Right renal pelvis (tissue), 4 donors: Measurements from ENCODE around the gene SDC1. TPM values are rescaled to one million over a fixed set of nuclear protein-coding genes. Genes with fewer than 3 reads are reported as not detected.

Experiments used
- DNase-seq, 4 donors: peaks; one replicate each; pipeline ENCODE4 v3.0.0-alpha.2; 2013; ENCODE audit warnings: low read depth in 4 of 4, low spot score in 3 of 4, missing footprints in 1 of 4
- polyA plus RNA-seq, 4 donors: library from polyadenylated mRNA; unstranded; fragments of 120-200 nt; gene quantifications; one replicate each; pipeline ENCODE4 v1.2.1, GENCODE V29; 2013; ENCODE audit not compliant: insufficient read length in 4 of 4

SDC1 gene
- polyA plus RNA-seq, 4 donors: 23.2 to 36.1 (median 26.1) TPM

DNA sequence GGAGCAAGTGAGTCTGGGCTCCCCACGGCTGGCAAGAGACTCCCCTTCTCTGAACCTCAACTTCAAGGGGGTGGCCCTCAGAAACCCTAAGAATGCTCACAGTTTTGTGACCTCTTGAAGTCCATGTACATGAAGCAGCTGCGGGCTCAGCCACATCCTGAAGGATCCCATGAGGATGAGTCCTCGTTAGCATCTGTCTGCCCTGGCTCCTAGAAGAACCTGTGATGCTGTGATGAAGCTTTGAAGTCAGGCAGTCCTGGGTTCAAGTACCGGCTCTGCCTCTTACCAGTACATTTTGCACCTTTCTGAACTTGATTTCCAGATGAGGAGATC is 38.1 kb downstream of the SDC1 start:
- no peak for DNase-seq

DNA sequence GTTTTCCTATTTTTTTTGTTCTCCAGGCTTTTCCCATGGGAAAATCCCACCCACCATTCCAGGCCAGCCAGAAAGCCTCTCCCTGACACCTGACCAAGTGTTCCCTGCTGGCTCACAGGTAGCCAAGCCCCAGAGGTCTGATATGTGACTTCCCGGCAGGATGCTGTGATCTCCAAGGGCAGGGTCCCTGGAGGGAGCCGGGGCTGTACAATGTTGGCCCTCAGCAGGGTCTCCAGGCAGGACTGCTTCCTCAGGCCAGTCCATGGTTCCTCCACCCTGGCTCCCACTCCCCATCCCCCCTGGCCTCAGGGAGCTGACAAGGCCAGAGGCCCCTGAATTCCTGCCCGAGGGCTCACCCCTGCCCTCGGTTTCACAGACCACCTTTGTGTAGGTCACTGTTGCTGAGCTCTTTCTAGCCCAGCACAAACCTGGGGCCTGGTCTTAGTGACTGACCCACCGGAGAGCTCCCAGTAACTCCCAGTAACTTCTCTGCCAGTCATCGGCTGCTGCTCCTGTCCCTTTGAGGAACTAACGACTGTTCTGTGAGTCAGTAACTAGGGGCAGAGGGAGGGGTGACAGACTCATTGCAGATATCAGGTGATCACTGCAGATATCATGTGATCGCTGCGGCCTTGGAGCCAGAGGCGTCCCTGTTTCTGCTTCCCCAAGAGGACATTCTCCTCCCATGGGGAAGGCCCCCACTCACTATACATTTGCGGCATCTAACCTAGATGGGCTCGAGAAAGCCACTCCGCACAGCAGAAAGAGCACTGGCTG is 38.7 kb downstream of the SDC1 start:
- DNase-seq: no peak

DNA sequence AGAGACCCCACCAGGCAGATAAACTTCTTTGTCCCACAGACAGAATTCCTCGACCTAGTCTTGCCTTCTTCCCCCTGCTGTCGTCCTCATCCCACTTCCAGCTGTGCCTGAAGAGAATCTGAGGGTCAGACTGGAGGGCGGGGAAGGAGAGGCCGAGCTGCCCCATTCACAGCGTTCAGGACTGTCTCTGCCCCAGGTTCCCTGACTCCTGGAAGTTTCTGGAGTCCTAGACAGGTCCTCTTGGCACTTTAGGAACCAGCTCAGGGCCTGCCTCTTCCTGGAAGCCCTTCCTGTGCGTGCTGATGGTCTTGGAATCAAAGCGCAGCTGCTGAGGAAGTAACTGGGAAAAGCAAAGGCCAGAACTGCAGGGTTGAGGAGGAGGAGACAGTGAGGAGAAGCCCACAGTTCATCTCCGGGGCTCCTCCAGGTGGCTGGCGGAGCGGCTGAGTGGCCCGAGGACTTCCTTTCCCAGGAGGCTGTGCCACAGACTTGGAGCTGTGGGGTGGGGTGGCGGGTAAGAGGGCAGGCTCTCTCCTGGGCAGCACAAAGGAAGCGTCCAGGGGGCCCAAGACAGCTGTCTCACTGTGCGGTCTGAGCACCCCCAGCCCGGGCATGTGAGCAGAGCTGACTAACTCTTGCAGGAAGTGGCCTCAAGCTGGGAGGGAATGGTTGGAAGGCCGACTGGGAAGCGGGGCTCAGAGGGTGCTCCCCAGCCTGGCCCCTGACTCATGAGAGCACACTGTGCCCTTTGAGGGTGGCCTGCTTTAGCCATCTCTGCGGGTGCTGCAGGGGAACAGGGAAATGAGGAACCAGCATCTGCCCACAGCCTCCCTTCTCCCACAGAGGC is 39.5 kb downstream of the SDC1 start:
- DNase-seq: no peak

DNA sequence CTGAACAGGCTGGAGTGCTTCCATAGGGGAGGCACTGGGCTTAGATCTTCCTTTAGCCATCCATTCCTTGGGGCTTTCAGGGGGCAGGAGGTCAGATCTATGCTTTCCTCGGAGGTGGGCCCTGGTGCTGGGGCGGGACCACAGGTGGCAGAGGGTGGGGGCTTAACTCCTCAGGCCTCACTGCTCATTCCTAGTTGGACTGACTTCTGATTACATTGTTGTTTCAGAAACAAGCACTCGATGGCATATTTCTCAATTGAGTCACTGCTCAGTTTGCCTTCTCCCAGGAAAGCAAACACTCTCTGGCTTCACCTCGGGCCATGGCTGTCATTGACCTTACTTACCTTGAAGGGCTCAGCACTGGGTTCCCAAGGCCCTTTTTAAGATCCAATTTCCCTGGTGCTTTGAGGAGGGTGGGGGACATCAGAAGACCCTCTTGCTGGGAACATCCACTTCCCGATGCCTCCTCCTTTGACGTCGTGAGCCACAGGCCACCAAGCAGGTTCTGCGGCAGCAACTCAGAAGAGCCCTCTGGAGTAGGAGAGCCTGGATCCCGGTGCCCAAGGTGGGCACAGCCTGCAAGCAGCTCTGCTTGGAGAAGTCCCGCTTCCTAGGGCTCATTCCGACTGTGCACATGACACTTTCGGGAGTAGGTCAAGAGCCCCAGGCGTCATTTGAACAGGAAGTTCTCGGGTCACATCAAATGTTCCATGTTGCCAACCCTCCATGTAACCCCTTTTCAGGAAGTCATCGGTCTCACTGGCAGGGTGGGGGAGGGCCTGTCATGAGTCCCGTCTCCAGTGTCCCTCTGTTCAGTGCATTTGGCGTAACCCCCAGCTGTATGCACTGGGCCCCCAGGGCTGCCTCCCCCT is 40.6 kb downstream of the SDC1 start:
- no peak for DNase-seq

DNA sequence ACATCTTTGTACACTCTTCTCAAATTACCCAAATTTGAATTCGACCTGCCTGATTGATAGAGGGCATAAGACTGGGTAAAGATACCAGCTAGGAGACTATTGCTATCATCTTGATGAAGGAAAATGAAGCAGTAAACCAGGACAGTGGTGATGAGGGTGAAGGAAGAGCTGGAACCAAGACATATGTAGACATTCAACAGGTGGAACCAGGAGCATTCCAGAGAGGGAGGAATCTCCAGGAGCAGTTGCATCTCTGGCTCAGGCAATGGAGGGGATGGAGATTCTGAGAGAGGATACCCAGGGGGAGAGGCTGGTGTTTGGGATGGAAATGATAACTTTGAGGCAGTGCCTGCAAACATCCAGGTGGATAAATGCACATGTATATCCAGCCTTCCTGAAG is 41.6 kb downstream of the SDC1 start:
- no peak for DNase-seq

DNA sequence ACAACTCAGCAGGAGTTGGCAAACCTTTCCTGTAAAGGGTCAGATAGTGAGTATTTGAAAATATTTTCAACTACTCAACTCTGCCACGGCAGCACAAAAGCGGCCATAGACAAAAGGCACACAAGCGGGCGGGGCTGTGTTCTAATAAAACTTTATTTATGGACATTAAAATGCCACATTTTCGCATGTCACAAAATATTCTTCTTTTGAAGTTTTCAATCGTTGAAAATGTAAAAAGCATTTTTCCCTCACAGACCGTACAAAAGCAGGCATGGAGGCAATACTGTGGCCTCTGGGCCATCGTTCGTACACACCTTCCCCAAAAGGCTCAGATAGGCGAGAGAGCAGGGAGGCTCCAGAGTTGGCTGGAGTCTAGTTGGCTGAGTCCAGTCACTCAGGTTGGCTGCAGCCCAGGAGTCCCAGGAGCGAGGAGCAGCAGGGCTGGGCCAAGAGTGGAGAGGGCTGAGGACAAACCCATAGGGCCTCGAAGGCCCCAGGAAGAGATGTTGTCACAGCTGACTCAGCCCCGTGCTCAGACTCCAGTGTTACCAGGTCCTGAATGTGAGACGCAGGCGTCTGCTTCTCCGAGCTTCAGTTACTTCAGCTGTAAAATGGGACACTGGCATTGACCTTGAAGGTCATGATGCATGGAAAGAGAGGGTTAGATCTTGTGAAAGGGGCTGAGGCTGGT is 42.5 kb downstream of the SDC1 start:
- no peak for DNase-seq

DNA sequence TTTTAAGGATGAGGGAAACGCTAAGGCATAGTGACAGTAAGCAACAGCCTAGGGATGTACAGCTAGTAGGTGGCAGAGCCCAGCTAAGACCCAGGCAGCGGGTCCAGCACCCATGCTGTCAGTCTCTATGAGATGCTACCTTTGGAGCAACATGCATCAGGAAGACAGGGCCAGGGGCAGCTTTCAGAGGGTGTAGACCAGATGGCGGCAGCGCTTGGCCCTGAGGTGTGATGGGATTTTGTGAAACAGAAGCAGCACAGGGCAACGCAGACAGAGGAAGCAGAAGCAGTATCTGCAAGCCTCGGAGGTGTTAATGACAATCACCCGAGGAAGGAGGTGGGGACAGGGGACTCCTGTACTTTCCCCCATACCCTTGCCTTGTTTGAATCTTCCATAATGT is 43.2 kb downstream of the SDC1 start:
- DNase-seq: no peak

DNA sequence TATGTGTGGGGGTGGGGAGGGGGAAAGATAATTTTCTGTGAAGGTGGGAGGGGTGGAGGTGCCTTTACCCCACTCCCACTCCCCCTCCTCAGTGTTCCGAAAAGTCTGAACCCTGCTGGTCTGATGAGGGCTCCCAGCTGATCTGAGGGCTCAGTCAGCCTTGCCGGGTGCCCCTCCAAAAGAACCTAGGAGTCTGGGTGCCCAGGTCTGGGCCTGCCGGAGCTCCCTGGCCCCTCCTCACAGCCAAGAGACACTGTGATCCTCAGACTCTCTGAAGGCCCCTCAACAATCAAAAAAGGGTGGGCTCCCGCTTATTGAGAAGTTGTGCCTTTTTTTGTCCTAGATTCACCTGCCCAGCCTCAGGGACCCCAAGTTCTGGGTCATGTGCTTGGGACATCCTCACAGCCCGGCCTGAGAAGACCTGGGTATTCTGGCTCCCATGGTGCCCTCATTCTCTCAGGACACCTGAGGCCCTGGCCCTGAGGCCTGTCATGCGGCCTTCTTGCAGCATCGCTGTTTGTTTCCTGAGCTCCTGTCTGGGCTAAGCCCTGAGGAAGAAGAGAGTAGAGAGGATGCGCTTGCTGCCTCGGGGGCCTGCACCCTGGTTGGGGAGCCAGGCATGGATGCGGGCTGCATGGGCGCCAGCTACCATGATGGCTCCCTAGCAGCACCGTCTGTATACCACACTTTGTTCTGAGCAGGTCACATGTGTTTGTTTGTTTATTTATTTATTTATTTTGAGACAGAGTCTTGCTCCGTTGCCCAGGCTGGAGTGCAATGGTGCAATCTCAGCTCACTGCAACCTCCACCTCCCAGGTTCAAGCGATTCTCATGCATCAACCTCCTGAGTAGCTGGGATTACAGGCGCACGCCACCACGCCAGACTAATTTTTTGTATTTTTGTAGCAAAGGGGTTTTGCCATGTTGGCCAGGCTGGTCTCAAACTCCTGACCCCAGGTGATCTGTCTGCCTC is 44.0 kb downstream of the SDC1 start:
- no peak for DNase-seq

DNA sequence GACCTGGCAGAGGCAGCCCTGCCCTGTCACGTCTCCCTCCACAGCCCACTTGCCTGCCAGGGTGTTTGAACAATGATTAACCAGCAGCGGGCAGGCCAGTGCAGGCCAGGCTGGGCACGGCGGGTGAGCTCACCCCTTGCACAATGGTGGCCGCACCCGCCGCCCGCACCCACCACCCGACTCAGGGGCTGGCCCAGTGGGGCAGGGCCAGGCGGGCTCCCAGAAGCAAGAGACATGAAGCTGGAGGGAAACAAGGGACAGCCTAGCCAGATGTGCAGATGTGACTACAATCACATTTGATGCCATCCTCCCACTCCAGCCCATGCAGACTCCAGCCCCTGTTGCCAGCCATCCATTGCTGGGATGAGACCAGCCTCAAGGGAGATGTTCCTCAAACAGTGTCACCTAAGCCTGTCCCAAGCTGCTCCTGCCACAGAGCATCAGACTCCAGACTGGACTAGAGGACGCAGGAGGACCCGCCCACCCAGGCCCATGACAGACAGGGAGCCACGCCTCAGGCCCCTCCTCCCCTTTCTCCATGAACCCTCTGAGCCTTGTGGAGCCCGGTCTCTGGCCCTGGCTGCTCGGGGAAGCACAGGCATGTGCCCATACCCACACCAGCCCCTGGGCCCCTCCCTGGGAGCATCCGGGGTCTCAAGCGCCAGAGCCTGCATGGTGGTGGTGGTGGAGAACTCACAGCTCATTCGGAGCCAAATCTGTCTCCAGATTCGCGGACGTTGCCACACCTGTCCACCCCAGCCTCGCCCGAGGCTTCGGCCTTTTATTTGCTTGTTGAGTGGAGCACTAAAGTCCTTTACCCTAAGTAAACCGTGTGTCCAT is 45.0 kb downstream of the SDC1 start:
- no peak for DNase-seq

DNA sequence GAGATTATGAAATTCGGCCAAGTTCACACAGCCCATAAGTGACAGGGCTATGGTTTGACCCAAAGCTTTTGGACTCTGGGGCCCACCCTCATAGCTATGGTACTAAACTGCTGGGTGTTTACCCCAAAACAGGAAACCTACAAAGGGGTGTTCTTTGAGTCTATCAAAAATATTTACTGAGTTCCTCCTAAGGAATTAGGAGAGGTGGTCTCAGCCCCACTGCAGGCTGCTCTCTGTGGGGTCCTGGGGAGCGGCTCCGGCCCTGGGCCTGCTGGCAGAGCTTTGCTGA is 45.5 kb downstream of the SDC1 start:
- DNase-seq: no peak

DNA sequence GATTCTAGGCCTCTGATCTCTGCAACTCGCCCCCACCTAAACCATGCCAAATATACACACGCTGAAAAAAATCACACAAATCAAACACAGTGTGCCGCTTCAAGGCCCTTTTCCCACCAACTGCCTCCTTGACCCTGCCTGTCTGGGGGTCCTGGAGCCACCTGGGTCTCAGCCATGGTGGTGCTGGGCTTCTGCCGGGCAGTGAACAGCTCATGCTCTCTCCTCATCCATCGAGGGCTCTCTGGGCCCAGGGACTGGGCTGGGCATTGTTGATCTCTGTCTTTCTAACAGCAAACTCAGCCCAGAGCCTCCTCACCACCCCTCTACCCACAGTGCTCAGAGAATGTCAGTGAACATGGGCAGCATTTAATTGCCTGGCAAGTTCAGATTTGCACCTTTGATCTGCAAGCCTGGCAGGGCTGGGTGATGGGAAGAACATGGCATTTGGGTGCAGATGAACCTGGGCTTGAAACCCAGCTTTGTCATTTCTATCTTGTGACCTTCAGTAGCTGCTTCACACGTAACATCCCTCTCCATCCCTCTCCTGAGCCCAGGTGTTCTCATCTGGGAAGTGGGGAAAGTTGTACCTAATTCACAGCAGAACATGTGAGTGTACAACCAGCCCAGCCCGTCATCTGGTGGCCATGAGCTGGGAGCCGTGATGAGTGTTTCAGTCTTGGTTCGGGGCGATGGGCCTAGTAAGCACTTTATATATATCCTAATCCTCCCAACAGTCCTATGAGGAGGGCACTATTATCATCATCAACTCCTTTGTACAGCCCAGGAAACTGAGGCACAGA is 46.1 kb downstream of the SDC1 start:
- no peak for DNase-seq

DNA sequence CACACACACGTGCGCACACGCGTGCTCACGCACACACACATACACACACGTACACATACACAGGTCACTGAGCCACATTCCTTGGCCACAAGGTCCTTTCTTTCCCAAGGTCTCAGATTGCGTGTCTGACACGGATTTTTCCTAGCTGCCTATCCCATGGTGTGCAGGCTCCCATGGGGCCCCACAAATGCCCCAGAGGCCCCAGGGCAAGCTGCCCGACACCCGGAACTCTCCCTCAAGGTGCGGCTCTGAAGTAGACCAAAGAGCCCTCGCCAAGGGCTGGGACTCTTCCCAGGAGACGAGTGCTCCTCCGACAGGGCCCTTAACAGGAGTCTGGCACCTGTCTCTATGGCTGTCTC is 46.7 kb downstream of the SDC1 start:
- DNase-seq: no peak

DNA sequence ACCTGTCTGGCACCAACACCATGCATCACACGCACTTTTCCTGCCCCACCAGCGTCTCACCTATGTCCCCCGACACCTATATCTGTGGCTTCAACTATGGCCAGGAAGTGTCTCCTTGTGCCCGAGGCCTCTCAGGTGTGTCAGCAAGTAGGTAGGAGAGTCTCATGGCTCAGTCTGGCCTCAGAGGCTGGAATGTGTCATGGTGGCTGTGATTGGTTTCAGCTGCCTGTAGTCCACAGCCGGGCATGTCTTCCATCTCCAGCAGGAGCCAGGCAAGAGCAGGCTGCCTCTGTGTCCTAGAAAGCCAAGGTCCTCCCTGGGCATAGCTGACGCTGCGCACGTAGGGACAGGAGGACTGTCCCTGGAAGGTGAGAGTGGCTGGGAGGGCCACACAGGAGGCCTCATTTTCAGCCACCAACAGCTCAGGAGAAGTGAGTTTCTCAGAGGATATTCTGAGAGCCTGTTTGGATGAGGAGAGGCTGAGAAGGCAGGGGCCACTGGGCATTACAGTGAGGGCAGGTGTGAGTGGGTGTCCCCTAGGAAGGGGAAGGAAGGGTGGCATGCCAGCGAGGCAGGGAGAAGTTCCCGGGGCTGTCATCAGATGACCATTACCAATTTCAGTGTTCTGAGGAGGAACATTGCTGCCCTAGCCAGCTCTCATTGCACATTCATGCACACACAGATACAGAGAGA is 47.2 kb downstream of the SDC1 start:
- DNase-seq: no peak

DNA sequence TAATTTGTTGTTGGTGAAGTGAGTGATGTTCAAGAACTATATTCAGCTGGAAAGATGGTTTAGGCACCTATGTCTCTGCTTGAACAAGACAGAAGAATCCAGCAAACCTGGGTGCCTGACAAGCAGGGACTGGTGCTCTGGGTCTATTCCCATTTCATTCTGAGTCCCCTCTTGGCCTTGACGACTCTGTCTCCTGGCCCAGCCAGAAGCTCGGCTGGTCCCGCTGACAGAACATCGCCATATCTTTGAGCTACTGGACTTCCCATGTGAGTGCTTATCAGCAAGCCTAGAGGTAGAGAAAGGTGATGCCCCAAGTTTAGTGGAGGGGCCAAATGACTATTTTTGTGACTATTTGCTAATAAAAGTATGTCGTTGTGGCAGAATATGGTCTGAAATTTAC is 48.2 kb downstream of the SDC1 start:
- no peak for DNase-seq

DNA sequence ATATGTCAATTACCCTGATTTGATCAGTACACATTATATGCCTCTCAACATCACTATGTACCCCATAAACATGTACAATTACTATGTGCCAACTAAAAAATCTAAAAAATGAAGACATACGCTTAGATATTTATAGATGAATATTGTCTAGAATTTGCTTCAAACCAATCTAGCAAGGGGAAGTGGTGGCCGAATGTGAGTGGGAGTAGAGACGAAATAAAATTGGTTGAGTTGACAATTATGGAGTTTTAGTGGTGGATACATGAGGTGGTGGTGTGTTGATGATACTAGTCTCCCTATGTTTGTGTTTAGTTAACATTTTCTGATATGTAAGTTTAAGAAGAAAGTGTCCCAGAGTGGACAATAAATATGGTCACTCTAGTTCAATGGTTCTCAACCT is 49.0 kb downstream of the SDC1 start:
- no peak for DNase-seq

DNA sequence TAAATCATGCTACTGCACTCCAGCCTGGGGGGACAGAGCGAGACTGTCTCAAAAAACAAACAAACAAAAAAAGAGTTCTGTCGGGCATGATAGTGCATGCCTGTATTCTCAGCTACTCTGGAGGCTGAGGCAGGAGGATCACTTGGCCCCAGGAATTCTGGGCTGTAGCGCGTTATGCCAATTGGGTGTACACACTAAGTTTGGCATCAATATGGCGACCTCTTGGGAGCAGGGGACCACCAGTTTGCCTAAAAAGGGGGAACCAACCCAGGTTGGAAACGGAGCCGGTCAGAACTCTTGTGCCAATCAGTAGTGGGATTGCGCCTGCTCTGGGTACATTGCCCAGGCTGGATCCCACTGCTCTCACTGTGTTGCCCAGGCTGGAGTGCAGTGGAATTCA is 49.7 kb downstream of the SDC1 start:
- DNase-seq: no peak

DNA sequence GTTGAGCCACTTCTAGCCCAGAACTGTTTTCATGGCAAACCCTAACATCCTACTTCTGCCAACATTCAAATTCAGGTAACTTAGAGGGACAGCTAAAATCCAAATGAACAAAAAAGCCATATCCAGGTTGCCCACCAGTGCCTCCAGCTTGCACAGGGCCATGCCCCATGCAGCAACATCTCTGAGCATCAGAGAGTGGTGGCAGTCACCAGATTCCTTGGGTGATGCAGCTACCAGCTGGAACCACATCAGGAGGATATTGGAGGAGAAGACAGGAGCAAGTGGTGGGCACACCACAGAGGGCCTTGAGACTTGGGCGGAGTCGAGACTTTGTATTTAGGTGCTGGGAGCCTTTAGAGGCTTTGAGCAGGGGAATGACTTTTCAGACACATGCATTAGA is 50.5 kb downstream of the SDC1 start:
- no peak for DNase-seq
